Endothelial cell of umbilical vein (primary cell): ENCODE measurements around the gene TMEM214. TPM values are rescaled to one million over a fixed set of nuclear protein-coding genes. Genes with fewer than 3 reads are reported as not detected.
A peak's percentile ranks its signal among the peaks of the same experiment; 100 is the strongest.

ENCODE experiments used
- BruUV-seq: library from RNA; stranded (reverse); fragments of 400-500 nt; replicated peaks from 2 replicates; lab custom pipeline; 2021; lab: Mats Ljungman, UMichigan
- CTCF ChIA-PET: fragments of 300-600, 350-600 bp; sonication (Branson Sonifier 250); formaldehyde crosslinking; loops from one replicate; lab custom pipeline; 2021; ENCODE audit warnings: antibody characterized with exemption, inconsistent platforms; lab: Charles Lee
- POLR2A ChIA-PET: fragments of 300-600, 350-600 bp; sonication (Branson Sonifier 250); formaldehyde crosslinking; loops from one replicate; lab custom pipeline; 2021; ENCODE audit warnings: antibody characterized with exemption, inconsistent platforms; lab: Charles Lee
- DNase-seq: peaks from one replicate; pipeline ENCODE4 v3.0.0-alpha.2; 2011; ENCODE audit warnings: low read depth, low spot score
- FAIRE-seq: peaks from 2 replicates; lab custom pipeline; 2011; peaks lifted over from hg19 to GRCh38; lab: Jason Lieb, UNC
- H2AFZ ChIP-seq: 2 replicates; pipeline ENCODE4 v1.6.0; 2012; ENCODE audit warnings: low read depth, low read length, control low read depth, inconsistent platforms
- H3K27ac ChIP-seq: 2 replicates; pipeline ENCODE4 v1.5.1; 2011; ENCODE audit warnings: low read depth, mild to moderate bottlenecking, control low read depth, low read length, moderate library complexity; ENCODE audit not compliant: insufficient read depth
- H3K27me3 ChIP-seq, 2 experiments: 2 replicates each; pipeline versions ENCODE4 v1.6.0 to v1.6.1; 2011; ENCODE audit warnings: low read length in 2 of 2, mixed read lengths in 1 of 2; ENCODE audit not compliant: control insufficient read depth in 2 of 2, insufficient read depth in 2 of 2
- H3K36me3 ChIP-seq, 2 experiments: 2 replicates in 1 of 2; 3 replicates in 1 of 2; pipeline ENCODE4 v1.5.1; 2011; ENCODE audit warnings: low read length in 2 of 2, mild to moderate bottlenecking in 1 of 2, moderate library complexity in 1 of 2; ENCODE audit not compliant: control insufficient read depth in 2 of 2, insufficient read depth in 2 of 2; ENCODE audit errors: extremely low read depth in 1 of 2
- H3K4me1 ChIP-seq: 3 replicates; pipeline ENCODE4 v1.5.1; 2011; ENCODE audit warnings: mild to moderate bottlenecking, low read length; ENCODE audit not compliant: control insufficient read depth, insufficient read depth; ENCODE audit errors: extremely low read depth
- H3K4me2 ChIP-seq: 2 replicates; pipeline ENCODE4 v1.6.1; 2011; ENCODE audit warnings: low read length, control low read depth, mixed read lengths; ENCODE audit not compliant: insufficient read depth
- H3K4me3 ChIP-seq, 3 experiments: fragments of 200-600 bp in 1 of 3; sonication (generic), shearing (Covaris generic) in 1 of 3; replicated peaks in 1 of 3; 2 replicates each; pipeline ENCODE4 v1.5.1; 2011 to 2016; ENCODE audit warnings: control low read depth in 3 of 3, low read length in 3 of 3, mild to moderate bottlenecking in 2 of 3, inconsistent platforms in 1 of 3, low read depth in 1 of 3, moderate library complexity in 1 of 3; ENCODE audit not compliant: insufficient read depth in 1 of 3
- H3K79me2 ChIP-seq: 2 replicates; pipeline ENCODE4 v1.6.0; 2012; ENCODE audit warnings: low read length, inconsistent platforms; ENCODE audit not compliant: control insufficient read depth, insufficient read depth
- H3K9ac ChIP-seq: replicated peaks from 2 replicates; pipeline ENCODE3; 2011; ENCODE audit warnings: low read length, control low read depth; ENCODE audit not compliant: insufficient read depth; ENCODE audit errors: extremely low read depth
- H3K9me1 ChIP-seq: replicated peaks from 3 replicates; pipeline ENCODE4 v1.6.0; 2011; ENCODE audit warnings: mild to moderate bottlenecking, low read length; ENCODE audit not compliant: control insufficient read depth, insufficient read depth; ENCODE audit errors: extremely low read depth
- H3K9me3 ChIP-seq: replicated peaks from 2 replicates; pipeline ENCODE4 v1.5.1; 2012; ENCODE audit warnings: low read length, inconsistent platforms; ENCODE audit not compliant: control insufficient read depth, insufficient read depth
- H4K20me1 ChIP-seq: replicated peaks from 2 replicates; pipeline ENCODE3; 2011; ENCODE audit warnings: mild to moderate bottlenecking, low read length; ENCODE audit not compliant: control insufficient read depth, insufficient read depth; ENCODE audit errors: extremely low read depth
- JUN ChIP-seq: IDR thresholded peaks from 2 replicates; pipeline ENCODE4 v1.6.1; 2011; ENCODE audit warnings: borderline replicate concordance, low read depth; ENCODE audit not compliant: insufficient read length, insufficient read depth
- MYC ChIP-seq: IDR thresholded peaks from one replicate; pipeline ENCODE4 v1.6.1; 2011; ENCODE audit warnings: mild to moderate bottlenecking, low read depth, low read length
- POLR2A ChIP-seq: IDR thresholded peaks from 2 replicates; pipeline ENCODE4 v1.6.1; 2012; ENCODE audit warnings: low read depth, mild to moderate bottlenecking, control low read depth, low read length
- POLR2AphosphoS5 ChIP-seq: IDR thresholded peaks from 2 replicates; pipeline ENCODE4 v1.6.1; 2012; ENCODE audit warnings: low read depth, mild to moderate bottlenecking, control low read depth, low read length, moderate library complexity; ENCODE audit not compliant: insufficient read depth
- dilution Hi-C: fragments of 300-500 bp; cut with MboI; formaldehyde crosslinking; loops from one replicate; pipeline ENCODE4 v1.15.0; 2019; ENCODE audit warnings: low sequenced_read_pairs; ENCODE audit not compliant: extremely low pct_ligation_motif_present
- intact Hi-C: fragments of 100-400 bp; cut with micrococcal nuclease; formaldehyde crosslinking; loops from one replicate; pipeline ENCODE4 v1.10.0; 2022
- polyA plus RNA-seq, 4 experiments: library from polyadenylated mRNA; depleted of rRNA in 3 of 4; stranded (reverse) in 3 of 4; unstranded in 1 of 4; fragments of >200 nt; gene quantifications; 2 replicates each; pipeline versions ENCODE4 v1.2.1 to v1.2.3, GENCODE V29; 2011 to 2012; ENCODE audit warnings: missing spikeins in 1 of 4
- total RNA-seq: library from RNA; stranded (reverse); gene quantifications from 2 replicates; pipeline ENCODE4 v1.2.3, GENCODE V29; 2021

The TMEM214 gene
- total and polyA plus RNA-seq, 2 donors (not counting 3 experiments of a cell fraction or from before 2014, with no cell fraction given): 109 to 163 TPM

- dilution Hi-C loops (no loop called here), intact Hi-C loops (loop anchor here (1.0 kb wide), 4 partner anchors 10 to 38 kb away; partner anchors contain the start of gene AGBL5)
- DNase-seq: peak; percentile 92
- peak within 1 kb of the TSS; percentile 53 for H2AFZ ChIP-seq
- H3K9ac ChIP-seq: peak within 1 kb of the TSS; percentile 88
- H3K4me2 ChIP-seq: peak within 1 kb of the TSS; percentile 72
- POLR2A ChIA-PET: interaction anchor here (1.0 to 1.9 kb wide), 3 partner anchors 9 to 21 kb away, joined by 4 to 7 read pairs (median 6); partner anchors contain the start of gene AGBL5
- H3K27me3 ChIP-seq: no peaks in the 10 kb centered on the region
- BruUV-seq: no TSS peak
- H3K27ac ChIP-seq: peak within 1 kb of the TSS; percentile 76
- no peaks in the 10 kb centered on the region for H3K9me1 ChIP-seq
- peak; percentile 83 for FAIRE-seq
- H3K4me3 ChIP-seq: peak within 1 kb of the TSS; percentile 41 to 85 (median 68)
- CTCF ChIA-PET: interaction anchor here (0.8 to 2.8 kb wide), 8 partner anchors 9 to 226 kb away, joined by 3 to 27 read pairs (median 8); partner anchors contain the start of gene AGBL5
- H3K79me2 ChIP-seq: peaks cover 34% of the 10 kb centered on the region
- H3K36me3 ChIP-seq: peaks cover 11 to 20% of the 10 kb centered on the region in 2 experiments
- no peaks in the 10 kb centered on the region for H4K20me1 ChIP-seq
- peaks cover 17% of the 10 kb centered on the region for H3K4me1 ChIP-seq
- no peaks in the 10 kb centered on the region for H3K9me3 ChIP-seq
- TF ChIP-seq POLR2AphosphoS5 (peak; percentile 99), MYC (no peak), JUN (no peak), POLR2A (peak; percentile 93)
Observed at GRCh38 chr2:27071277-27071989, 38.7 kb downstream of the TMEM214 start, which contains the start of gene OST4. Gene OST4 (minus strand): TSS chr2:27071654.
